DOHH2 (cell line): ENCODE data around the gene PDZK1IP1.

Source experiments
- H3F3A ChIP-seq: fragments of 200-600 bp; sonication (generic), shearing (Covaris generic); 2 replicates; pipeline ENCODE4 v1.6.0; 2016; ENCODE audit warnings: antibody characterized with exemption, mild to moderate bottlenecking; ENCODE audit not compliant: control insufficient read depth, insufficient read depth
- H3K27ac ChIP-seq: fragments of 200-600 bp; sonication (generic); 2 replicates; pipeline ENCODE4 v1.5.1; 2014; ENCODE audit warnings: low read depth, mild to moderate bottlenecking, low read length, moderate library complexity
- H3K27me3 ChIP-seq: fragments of 200-600 bp; sonication (generic); 2 replicates; pipeline ENCODE4 v1.6.1; 2014; ENCODE audit warnings: mild to moderate bottlenecking, low read length, mixed read lengths; ENCODE audit not compliant: control insufficient read depth
- H3K36me3 ChIP-seq: fragments of 200-600 bp; sonication (generic); 2 replicates; pipeline ENCODE4 v1.6.1; 2014; ENCODE audit warnings: mild to moderate bottlenecking, low read length, moderate library complexity, mixed read lengths; ENCODE audit not compliant: control insufficient read depth
- H3K4me1 ChIP-seq: fragments of 200-600 bp; sonication (generic); 2 replicates; pipeline ENCODE4 v1.6.1; 2014; ENCODE audit warnings: mild to moderate bottlenecking, low read length, mixed read lengths; ENCODE audit not compliant: control insufficient read depth
- H3K4me2 ChIP-seq: fragments of 200-600 bp; sonication (generic); 2 replicates; pipeline ENCODE4 v1.6.0; 2014; ENCODE audit warnings: mild to moderate bottlenecking, low read length, moderate library complexity
- H3K4me3 ChIP-seq: fragments of 200-600 bp; sonication (generic); 2 replicates; pipeline ENCODE4 v1.5.1; 2014; ENCODE audit warnings: mild to moderate bottlenecking, low read length, mixed read lengths
- H3K79me2 ChIP-seq: fragments of 200-600 bp; sonication (generic); 2 replicates; pipeline ENCODE4 v1.6.1; 2014; ENCODE audit warnings: mild to moderate bottlenecking, low read length, mixed read lengths; ENCODE audit not compliant: control insufficient read depth
- H3K9me2 ChIP-seq: fragments of 200-600 bp; sonication (generic); replicated peaks from 2 replicates; pipeline ENCODE4 v1.6.1; 2014; ENCODE audit warnings: mild to moderate bottlenecking, low read length, mixed read lengths; ENCODE audit not compliant: control insufficient read depth
- H3K9me3 ChIP-seq: fragments of 200-600 bp; sonication (generic); 2 replicates; pipeline ENCODE4 v1.6.1; 2014; ENCODE audit warnings: antibody characterized with exemption, low read length, mixed read lengths; ENCODE audit not compliant: control insufficient read depth, insufficient read depth
- H4K20me1 ChIP-seq: fragments of 200-600 bp; sonication (generic); 2 replicates; pipeline ENCODE4 v1.6.0; 2014; ENCODE audit warnings: low read depth, mild to moderate bottlenecking, antibody characterized with exemption, low read length, moderate library complexity; ENCODE audit not compliant: control insufficient read depth, insufficient read depth
- CTCF ChIP-seq: fragments of 200-600 bp; sonication (generic); IDR thresholded peaks from one replicate; pipeline ENCODE4 v1.5.1; 2014; ENCODE audit warnings: antibody characterized with exemption, mild to moderate bottlenecking, low read depth, low read length; ENCODE audit not compliant: poor library complexity, severe bottlenecking
- EZH2phosphoT487 ChIP-seq: fragments of 200-600 bp; sonication (generic); IDR thresholded peaks from 2 replicates; pipeline ENCODE4 v1.6.1; 2017; ENCODE audit warnings: borderline replicate concordance, mild to moderate bottlenecking, antibody characterized with exemption, low read length, moderate library complexity, mixed read lengths

Gene PDZK1IP1, protein sequence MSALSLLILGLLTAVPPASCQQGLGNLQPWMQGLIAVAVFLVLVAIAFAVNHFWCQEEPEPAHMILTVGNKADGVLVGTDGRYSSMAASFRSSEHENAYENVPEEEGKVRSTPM

GRCh38 chr1:47189844-47190508, at the start of gene PDZK1IP1:
PDZK1IP1 (minus strand) TSS chr1:47190036; CDS start chr1:47189932, 104 bp downstream.
- Histone ChIP-seq H3K4me2 (no peak within 1 kb of the TSS), H3K9me2 (no peaks in the 10 kb centered on the region), H3K9me3 (no peaks in the 10 kb centered on the region), H3K27me3 (peaks cover 5% of the 10 kb centered on the region), H3F3A (no peaks in the 10 kb centered on the region), H3K79me2 (no peaks in the 10 kb centered on the region), H3K36me3 (no peaks in the 10 kb centered on the region), H4K20me1 (no peaks in the 10 kb centered on the region), H3K27ac (no peak within 1 kb of the TSS), H3K4me3 (no peak within 1 kb of the TSS), H3K4me1 (no peaks in the 10 kb centered on the region)
- TF ChIP-seq CTCF (no peak), EZH2phosphoT487 (no peak)

DNA sequence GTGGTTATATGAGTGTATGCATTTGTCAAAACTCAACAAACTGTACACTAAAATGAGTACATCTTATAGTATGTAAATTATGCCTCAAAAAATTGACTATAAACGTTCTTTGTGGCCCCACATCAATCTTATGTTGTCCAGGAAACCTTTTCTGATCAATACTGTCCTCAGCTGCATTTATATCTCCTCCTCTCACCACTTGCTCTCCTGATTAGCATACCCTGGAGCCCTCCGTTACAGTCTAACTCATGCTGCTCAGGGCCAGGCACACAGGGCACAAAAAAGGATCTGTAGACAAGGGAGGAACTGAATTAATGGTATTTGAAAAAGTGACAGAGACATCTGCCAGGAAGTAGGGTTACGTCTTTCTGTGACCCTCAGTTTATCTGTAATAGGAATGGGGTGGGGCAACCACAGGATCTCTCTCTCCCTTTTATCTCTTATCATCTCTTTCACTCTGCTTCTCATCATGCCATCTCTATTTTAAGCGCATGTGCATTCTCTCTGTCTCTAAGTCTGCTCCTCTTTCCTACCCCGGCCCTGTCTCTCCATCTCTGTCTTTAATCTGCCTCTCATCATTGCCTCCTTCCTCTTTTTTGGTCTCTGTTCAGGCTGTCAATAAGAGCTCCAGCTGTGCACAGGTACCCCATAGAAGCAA, 49.2 kb upstream of the PDZK1IP1 start:
- no peak overlapping the region for H3K4me2 ChIP-seq
- H3F3A ChIP-seq, result no peaks in the 10 kb centered on the region
- TF ChIP-seq EZH2phosphoT487 (no peak), CTCF (no peak)
- no peak overlapping the region for H3K4me3 ChIP-seq
- H3K79me2 ChIP-seq, result no peaks in the 10 kb centered on the region
- peaks cover 7% of the 10 kb centered on the region for H3K27me3 ChIP-seq
- H3K9me3 ChIP-seq, result no peaks in the 10 kb centered on the region
- no peaks in the 10 kb centered on the region for H4K20me1 ChIP-seq
- no peaks in the 10 kb centered on the region for H3K4me1 ChIP-seq
- H3K27ac ChIP-seq, result no peak overlapping the region
- H3K36me3 ChIP-seq, result no peaks in the 10 kb centered on the region
- H3K9me2 ChIP-seq, result no peaks in the 10 kb centered on the region

DNA sequence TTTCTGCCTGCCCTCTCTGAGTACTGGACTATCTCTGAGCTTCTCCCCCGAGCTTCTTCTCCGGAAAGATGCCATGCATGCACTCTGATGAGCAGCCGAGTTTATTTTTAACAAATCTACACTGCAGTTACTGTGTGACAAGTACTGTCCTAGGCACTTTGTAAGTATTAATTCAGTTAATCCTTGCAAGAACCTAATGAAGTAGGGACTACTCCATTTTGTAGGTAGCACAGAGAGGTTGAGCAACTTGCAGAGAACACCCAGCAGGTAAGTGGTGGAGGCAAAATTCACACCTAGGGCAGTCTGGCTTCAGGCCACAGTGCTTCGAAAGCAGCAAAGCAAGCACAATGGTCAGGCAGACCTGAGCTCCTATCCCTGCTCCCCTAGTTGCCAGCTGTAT, 46.0 kb upstream of the PDZK1IP1 start:
- Histone ChIP-seq H4K20me1 (no peaks in the 10 kb centered on the region; the same call in 1 of the 2 replicates), H3K9me3 (no peaks in the 10 kb centered on the region), H3K27ac (no peak overlapping the region), H3K36me3 (no peaks in the 10 kb centered on the region), H3K4me3 (no peak overlapping the region), H3K27me3 (peaks cover 35% of the 10 kb centered on the region), H3K79me2 (no peaks in the 10 kb centered on the region), H3K4me1 (no peaks in the 10 kb centered on the region), H3K4me2 (no peak overlapping the region), H3F3A (no peaks in the 10 kb centered on the region), H3K9me2 (no peaks in the 10 kb centered on the region)
- TF ChIP-seq CTCF (no peak), EZH2phosphoT487 (no peak)
